GM23338 (cell line): ENCODE measurements around the gene MTURN. TPM values are rescaled to one million over a fixed set of nuclear protein-coding genes. Genes with fewer than 3 reads are reported as not detected.
A peak's percentile ranks its signal among the peaks of the same experiment; 100 is the strongest.

Experiments
- ATAC-seq: fragments of 200-7000 bp; cut with Tn5 transposase; 3 replicates; pipeline ENCODE4 v1.9.1; 2020
- DNase-seq: peaks from one replicate; pipeline ENCODE4 v3.0.0-alpha.2; 2015; ENCODE audit warnings: low spot score
- H2AFZ ChIP-seq: fragments of 200-600 bp; sonication (generic); 2 replicates; pipeline ENCODE4 v1.8.0; 2016; ENCODE audit warnings: antibody characterized with exemption, mild to moderate bottlenecking, moderate library complexity
- H3F3A ChIP-seq: fragments of 200-600 bp; sonication (generic); replicated peaks from 2 replicates; pipeline ENCODE4 v1.8.0; 2017; ENCODE audit warnings: antibody characterized with exemption, mixed run types, low read depth
- H3K27ac ChIP-seq: fragments of 200-600 bp; sonication (generic); 2 replicates; pipeline ENCODE4 v1.6.1; 2016; ENCODE audit warnings: low read depth
- H3K27me3 ChIP-seq: fragments of 200-600 bp; sonication (generic); 2 replicates; pipeline ENCODE4 v1.8.0; 2016; ENCODE audit warnings: mild to moderate bottlenecking, mixed run types, moderate library complexity; ENCODE audit not compliant: insufficient read depth
- H3K36me3 ChIP-seq: fragments of 200-600 bp; sonication (generic); 2 replicates; pipeline ENCODE4 v1.8.0; 2016; ENCODE audit warnings: mild to moderate bottlenecking; ENCODE audit not compliant: insufficient read depth
- H3K4me1 ChIP-seq: fragments of 200-600 bp; sonication (generic); 2 replicates; pipeline ENCODE4 v1.8.0; 2016; ENCODE audit warnings: mild to moderate bottlenecking, moderate library complexity; ENCODE audit not compliant: insufficient read depth
- H3K4me2 ChIP-seq: fragments of 200-600 bp; sonication (generic); 2 replicates; pipeline ENCODE4 v1.7.1; 2017; ENCODE audit warnings: mixed run types
- H3K4me3 ChIP-seq: fragments of 200-600 bp; sonication (generic); 2 replicates; pipeline ENCODE4 v1.6.1; 2016; ENCODE audit warnings: mixed run types
- H3K79me2 ChIP-seq: fragments of 200-600 bp; sonication (generic); replicated peaks from 2 replicates; pipeline ENCODE4 v1.8.0; 2017; ENCODE audit warnings: mild to moderate bottlenecking; ENCODE audit not compliant: insufficient read depth
- H3K9me2 ChIP-seq: fragments of 200-600 bp; sonication (generic); 2 replicates; pipeline ENCODE4 v1.8.0; 2017; ENCODE audit not compliant: insufficient read depth
- H4K20me1 ChIP-seq: fragments of 200-600 bp; sonication (generic); replicated peaks from 2 replicates; pipeline ENCODE4 v1.8.0; 2017; ENCODE audit warnings: mild to moderate bottlenecking; ENCODE audit not compliant: insufficient read depth
- H3K27ac Mint-ChIP-seq: 2 replicates; pipeline ENCODE4 v1.8.0; 2020; ENCODE audit warnings: inconsistent platforms, mild to moderate bottlenecking, moderate library complexity, mixed read lengths
- H3K27me3 Mint-ChIP-seq: 3 replicates; pipeline ENCODE4 v1.8.0; 2022; ENCODE audit warnings: low read depth, mild to moderate bottlenecking, moderate library complexity, mixed read lengths, inconsistent platforms; ENCODE audit not compliant: insufficient read depth, poor library complexity
- H3K36me3 Mint-ChIP-seq: 3 replicates; pipeline ENCODE4 v1.8.0; 2021; ENCODE audit warnings: low read depth, mild to moderate bottlenecking, inconsistent platforms, moderate library complexity, mixed read lengths
- H3K4me1 Mint-ChIP-seq: 3 replicates; pipeline ENCODE4 v1.8.0; 2020; ENCODE audit warnings: mild to moderate bottlenecking, inconsistent platforms, mixed read lengths
- H3K4me3 Mint-ChIP-seq: 3 replicates; pipeline ENCODE4 v1.8.0; 2021; ENCODE audit warnings: moderate library complexity, mild to moderate bottlenecking, inconsistent platforms, mixed read lengths
- H3K9me3 Mint-ChIP-seq: 3 replicates; pipeline ENCODE4 v1.8.0; 2020; ENCODE audit warnings: moderate library complexity, mild to moderate bottlenecking, inconsistent platforms, mixed read lengths
- CREB1 ChIP-seq: fragments of 250-450 bp; sonication (Bioruptor Pico); IDR thresholded peaks from 2 replicates; pipeline ENCODE4 v1.5.0; 2020; ENCODE audit warnings: low read depth, mild to moderate bottlenecking, moderate library complexity
- CTCF ChIP-seq, 2 experiments: fragments of 200-600 bp in 1 of 2; sonication (generic) in 1 of 2; conservative IDR thresholded peaks; 2 replicates each; pipeline versions ENCODE4 v1.5.1 to v1.6.1; 2016 to 2017; ENCODE audit warnings: antibody characterized with exemption in 2 of 2, low read depth in 2 of 2, mild to moderate bottlenecking in 2 of 2, moderate library complexity in 1 of 2
- ETS1 ChIP-seq: IDR thresholded peaks from 2 replicates; pipeline ENCODE4 v1.6.1; 2016; ENCODE audit warnings: antibody characterized with exemption
- EZH2 ChIP-seq: fragments of 200-600 bp; sonication (generic); IDR thresholded peaks from one replicate; pipeline ENCODE4 v1.8.0; 2017; ENCODE audit warnings: antibody characterized with exemption, mild to moderate bottlenecking, low read depth; ENCODE audit not compliant: unreplicated experiment
- EZH2phosphoT487 ChIP-seq: fragments of 200-600 bp; sonication (generic); IDR thresholded peaks from one replicate; pipeline ENCODE4 v1.8.1; 2018; ENCODE audit warnings: antibody characterized with exemption; ENCODE audit not compliant: unreplicated experiment
- JUNB ChIP-seq: IDR thresholded peaks from one replicate; pipeline ENCODE4 v1.6.1; 2016; ENCODE audit warnings: antibody characterized with exemption; ENCODE audit not compliant: unreplicated experiment
- NANOG ChIP-seq: IDR thresholded peaks from 2 replicates; pipeline ENCODE4 v1.6.1; 2016; ENCODE audit warnings: antibody characterized with exemption, borderline replicate concordance
- POLR2AphosphoS5 ChIP-seq: IDR thresholded peaks from 2 replicates; pipeline ENCODE4 v1.6.1; 2016; ENCODE audit warnings: antibody characterized with exemption, low read depth
- REST ChIP-seq: IDR thresholded peaks from one replicate; pipeline ENCODE4 v1.6.1; 2018; ENCODE audit warnings: antibody characterized with exemption; ENCODE audit not compliant: unreplicated experiment
- STAT1 ChIP-seq: IDR thresholded peaks from one replicate; pipeline ENCODE4 v1.6.1; 2016; ENCODE audit warnings: antibody characterized with exemption; ENCODE audit not compliant: unreplicated experiment
- ZNF114 ChIP-seq: fragments of 250-450 bp; sonication (Bioruptor Pico); IDR thresholded peaks from 2 replicates; pipeline ENCODE4 v1.5.0; 2020; ENCODE audit warnings: mild to moderate bottlenecking, moderate library complexity
- ZNF331 ChIP-seq: fragments of 250-450 bp; sonication (Bioruptor Pico); IDR thresholded peaks from 2 replicates; pipeline ENCODE4 v1.5.0; 2020; ENCODE audit warnings: low read depth, mild to moderate bottlenecking, moderate library complexity
- ZNF462 ChIP-seq: fragments of 250-450 bp; sonication (Bioruptor Pico); IDR thresholded peaks from 2 replicates; pipeline ENCODE4 v1.5.0; 2020; ENCODE audit warnings: mild to moderate bottlenecking, moderate library complexity
- polyA plus RNA-seq: library from polyadenylated mRNA; unstranded; fragments of >200 nt; fragmentation: Nextera tagmentation; extraction: Ambion mirVana; gene quantifications from 2 replicates; pipeline ENCODE4 v1.2.1, GENCODE V29; 2016
- total RNA-seq: library from RNA; depleted of rRNA; stranded (reverse); fragments of >200 nt; shearing (Covaris generic); gene quantifications from 2 replicates; pipeline ENCODE4 v1.2.3, GENCODE V29; 2014

Gene MTURN
- total and polyA plus RNA-seq, 2 experiments from 2014 or later = 3.1 to 8.7 TPM

GRCh38 chr7:30169579-30169978 is 34.8 kb downstream of the MTURN start:
- H4K20me1 ChIP-seq = no peaks in the 10 kb centered on the region
- DNase-seq (no peak), ATAC-seq (no peak)
- Mint-ChIP-seq H3K36me3 (no peaks in the 10 kb centered on the region), H3K9me3 (no peaks in the 10 kb centered on the region), H3K27ac (no peak overlapping the region), H3K4me1 (peaks cover 43% of the 10 kb centered on the region), H3K4me3 (no peak overlapping the region), H3K27me3 (peaks cover 29% of the 10 kb centered on the region)
- no peaks in the 10 kb centered on the region for H3K79me2 ChIP-seq
- H3K36me3 ChIP-seq = no peaks in the 10 kb centered on the region; the same call in 1 of the 2 replicates
- H3K4me1 ChIP-seq = peaks cover 14% of the 10 kb centered on the region
- H2AFZ ChIP-seq = no peak overlapping the region
- no peaks in the 10 kb centered on the region for H3F3A ChIP-seq
- no peak overlapping the region for H3K27ac ChIP-seq
- peak overlapping the region; percentile 18; the same call in 1 of the 2 replicates for H3K4me2 ChIP-seq
- 0 out of 2 replicates have a peak, but pooled peaks cover 9% of the 10 kb centered on the region for H3K27me3 ChIP-seq
- no peak overlapping the region for H3K4me3 ChIP-seq
- TF ChIP-seq ZNF462 (CRISPR knock-in tag) (no peak), EZH2phosphoT487 (no peak), REST (no peak), JUNB (no peak), CREB1 (no peak), ZNF114 (CRISPR knock-in tag) (no peak), CTCF (conservative IDR thresholded peaks at IDR 0.05; ENCODE audit: low read depth in 2 of 2) (no peak), ETS1 (no peak), NANOG (no peak), EZH2 (no peak), STAT1 (no peak), ZNF331 (CRISPR knock-in tag) (no peak), POLR2AphosphoS5 (no peak)
- H3K9me2 ChIP-seq = 0 out of 2 replicates have a peak, but pooled peaks cover 4% of the 10 kb centered on the region
